ENCODE data around the gene NUP133.
"Not testable (repeated sequence)": the region's sequence is repeated elsewhere in the genome, so short reads cannot be mapped to it uniquely, and the experiment has no call there.

The NUP133 gene

GRCh38 chr1:229508823-229509337 is 739 bp upstream of the NUP133 start:
- DNase-seq, result no peak

- no peak for DNase-seq
Measured at GRCh38 chr1:229507502-229507901, 639 bp downstream of the NUP133 start.

GRCh38 chr1:229506633-229507032 is 1.5 kb downstream of the NUP133 start:
- DNase-seq, result no peak

DNA sequence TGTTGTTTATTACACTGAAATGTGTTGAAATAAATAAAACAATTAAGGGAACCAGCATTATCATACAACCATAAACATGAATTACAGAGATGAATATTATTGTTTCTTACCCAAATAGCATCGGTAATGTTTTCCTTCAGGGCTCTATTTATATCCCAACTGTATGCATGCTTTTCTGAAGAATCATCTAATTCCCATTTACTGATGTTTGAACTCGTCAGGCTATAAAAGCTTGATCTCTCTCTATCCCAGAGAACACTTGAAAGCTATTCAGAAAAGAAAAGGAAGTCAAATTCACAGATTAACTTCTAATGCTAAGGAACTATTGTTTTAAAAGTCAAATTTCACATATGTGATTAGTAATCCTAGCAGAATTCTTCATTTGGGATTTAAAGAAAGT is 12.4 kb downstream of the NUP133 start:
- DNase-seq, result no peak

DNA sequence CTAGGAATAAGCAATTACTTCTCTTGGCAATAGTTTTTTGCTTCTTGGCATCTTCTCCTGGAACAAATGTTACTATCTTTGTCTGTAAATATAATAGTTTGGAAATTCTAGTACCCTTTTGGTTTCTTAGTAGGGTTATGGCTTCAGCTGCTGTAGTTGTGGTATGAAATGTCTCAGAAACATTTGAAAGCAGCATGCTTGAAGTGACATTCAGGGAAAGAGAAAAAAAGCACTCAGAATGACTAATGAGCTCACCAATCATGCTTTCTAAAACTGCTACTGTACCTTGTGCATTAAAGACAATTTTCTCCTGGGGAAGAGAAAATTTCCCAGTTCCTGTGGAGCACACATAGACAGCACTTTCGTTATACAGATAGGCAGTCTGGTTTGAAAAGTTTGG is 21.0 kb downstream of the NUP133 start:
- no peak for DNase-seq

- no peak for DNase-seq
Measured at GRCh38 chr1:229485318-229485717, 22.8 kb downstream of the NUP133 start.

- DNase-seq, result no peak
Measured at GRCh38 chr1:229482511-229482910, 25.6 kb downstream of the NUP133 start.

GRCh38 chr1:229480495-229480894 is 27.6 kb downstream of the NUP133 start:
- no peak for DNase-seq

GRCh38 chr1:229479660-229480399 is 28.3 kb downstream of the NUP133 start:
- no peak for DNase-seq

DNA sequence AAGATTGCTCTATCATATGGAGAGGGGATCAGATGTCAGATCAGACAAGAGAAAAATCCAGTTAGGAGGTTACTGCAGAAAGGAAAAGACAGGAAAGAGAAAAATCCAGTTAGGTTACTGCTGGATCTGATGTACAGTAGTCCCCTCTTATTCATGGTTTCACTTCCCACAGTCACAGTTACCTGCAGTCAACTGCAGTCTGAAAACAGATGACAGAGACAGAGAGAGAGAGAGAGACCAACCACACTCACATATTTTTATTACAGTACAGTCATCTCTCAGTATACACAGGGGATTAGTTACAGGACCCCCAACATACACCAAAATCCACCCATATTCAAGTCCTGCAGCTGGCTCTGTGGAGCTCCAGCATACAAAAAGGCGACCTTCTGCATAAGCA is 29.3 kb downstream of the NUP133 start:
- DNase-seq, result no peak

GRCh38 chr1:229475859-229476258 is 32.3 kb downstream of the NUP133 start:
- DNase-seq, result not testable (repeated sequence)

DNA sequence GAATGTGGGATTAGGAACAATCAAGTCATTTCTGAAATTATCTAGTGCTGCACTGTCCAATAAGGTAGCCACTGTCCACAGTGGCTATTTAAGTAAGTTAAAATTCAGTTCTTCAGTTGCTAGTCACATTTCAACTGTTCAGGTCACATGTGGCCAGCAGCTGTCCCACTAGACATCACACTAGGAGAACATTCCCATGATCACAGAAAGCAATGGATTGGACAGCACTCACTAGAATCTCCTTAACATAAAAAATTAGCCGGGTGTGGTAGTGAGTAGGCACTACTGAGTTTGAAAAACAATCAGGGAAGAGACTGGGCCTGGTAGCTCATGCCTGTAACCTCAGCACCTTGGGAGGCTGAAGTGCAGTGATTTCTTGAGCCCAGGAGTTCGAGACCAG is 33.6 kb downstream of the NUP133 start:
- no peak for DNase-seq

- no peak for DNase-seq
Measured at GRCh38 chr1:229471175-229471574, 37.0 kb downstream of the NUP133 start.

DNA sequence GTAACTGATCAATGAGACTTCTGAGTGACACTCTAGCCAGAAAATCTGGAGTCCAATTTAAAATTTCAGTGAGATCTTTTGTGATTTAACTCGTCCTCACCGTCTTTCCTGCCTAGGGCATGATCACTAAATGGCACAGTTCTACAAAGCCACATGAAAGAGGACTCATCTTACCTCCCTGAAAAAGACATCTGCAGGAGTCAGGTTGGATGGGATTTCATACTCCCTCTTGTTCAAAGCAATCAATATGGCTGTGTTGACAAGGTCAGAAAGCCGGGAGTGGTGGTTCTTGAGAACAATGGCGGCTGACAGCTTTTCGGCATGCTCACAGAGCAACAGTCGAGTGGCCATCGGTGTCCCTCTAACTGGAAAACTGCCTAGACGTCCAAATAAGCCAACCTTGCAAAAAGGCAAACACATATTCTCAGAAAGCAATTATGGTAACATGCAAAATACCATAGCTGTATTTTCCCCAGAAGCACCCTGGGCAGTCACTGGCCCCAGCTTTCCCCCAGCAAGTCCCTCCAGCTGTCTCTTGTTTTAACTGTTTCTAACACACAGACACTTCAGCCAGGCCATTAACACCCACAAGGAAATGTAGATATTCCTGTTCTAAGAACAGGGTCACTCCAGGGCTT is 37.6 kb downstream of the NUP133 start:
- DNase-seq, result no peak

GRCh38 chr1:229466887-229467286 is 41.3 kb downstream of the NUP133 start:
- no peak for DNase-seq

- no peak for DNase-seq
Measured at GRCh38 chr1:229464672-229465071, 43.5 kb downstream of the NUP133 start.

DNA sequence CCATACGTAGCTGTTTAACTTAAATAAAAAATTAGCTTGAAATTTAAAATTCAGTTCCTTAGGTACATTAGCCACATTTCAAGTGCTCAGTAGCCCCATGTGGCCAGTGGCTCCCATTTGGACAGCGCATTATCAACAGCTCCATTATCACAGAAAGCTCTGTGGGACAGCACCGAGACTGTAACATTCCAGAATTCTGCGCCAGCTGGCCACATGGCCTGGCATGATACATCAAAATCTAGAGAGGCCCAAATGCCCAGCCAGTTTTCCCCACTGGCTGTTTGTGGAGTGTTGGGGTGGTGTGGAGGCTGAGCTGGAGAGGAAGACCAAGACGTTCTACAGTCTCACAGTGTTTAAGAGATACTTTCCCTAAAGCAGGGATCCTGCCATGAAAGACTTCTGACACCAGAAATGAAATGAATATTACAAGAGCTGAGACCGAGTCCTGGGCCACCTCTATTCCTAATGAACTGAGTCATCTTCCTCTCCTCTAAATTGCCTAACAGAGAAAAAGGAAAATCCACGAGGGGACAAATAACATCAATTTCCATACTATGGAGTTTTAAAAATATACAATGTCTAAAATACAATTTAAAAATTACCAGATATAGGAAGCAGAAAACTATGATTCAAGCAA is 47.0 kb downstream of the NUP133 start:
- DNase-seq, result no peak

DNA sequence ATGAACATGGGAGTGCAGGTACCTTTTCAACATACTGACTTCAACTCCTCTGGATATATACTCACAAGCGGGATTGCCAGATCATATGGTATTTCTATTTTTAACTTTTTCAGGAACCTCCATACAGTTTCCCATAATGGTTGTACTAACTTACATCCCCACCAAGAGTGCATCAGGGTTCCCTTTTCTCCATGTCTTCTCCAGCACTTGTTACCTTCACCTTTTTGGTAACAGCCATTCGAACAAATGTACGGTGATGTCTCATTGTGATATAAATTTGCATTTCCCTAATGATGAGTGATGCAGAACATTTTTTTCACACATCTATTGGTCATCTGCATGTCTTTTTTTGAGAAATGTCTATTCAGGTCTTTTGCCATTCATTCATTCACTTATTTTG is 48.3 kb downstream of the NUP133 start:
- DNase-seq, result no peak

DNA sequence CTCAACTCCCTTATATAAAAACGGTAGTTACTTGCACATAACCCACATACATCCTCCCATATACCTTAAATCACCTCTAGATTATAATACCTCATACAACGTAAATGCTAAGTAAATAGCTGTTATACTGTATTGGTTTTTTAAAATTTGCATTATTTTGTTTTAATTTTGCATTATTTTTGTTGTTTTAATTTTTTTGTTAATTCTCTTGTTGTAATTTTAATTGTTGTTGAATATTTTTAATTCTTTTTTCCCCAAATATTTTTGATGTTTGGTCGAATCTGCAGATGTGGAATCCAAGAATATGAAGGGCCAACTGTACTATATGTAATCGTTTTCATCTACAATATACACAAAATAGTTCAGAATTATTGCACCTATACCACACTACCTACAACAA is 50.7 kb downstream of the NUP133 start:
- DNase-seq, result no peak

DNA sequence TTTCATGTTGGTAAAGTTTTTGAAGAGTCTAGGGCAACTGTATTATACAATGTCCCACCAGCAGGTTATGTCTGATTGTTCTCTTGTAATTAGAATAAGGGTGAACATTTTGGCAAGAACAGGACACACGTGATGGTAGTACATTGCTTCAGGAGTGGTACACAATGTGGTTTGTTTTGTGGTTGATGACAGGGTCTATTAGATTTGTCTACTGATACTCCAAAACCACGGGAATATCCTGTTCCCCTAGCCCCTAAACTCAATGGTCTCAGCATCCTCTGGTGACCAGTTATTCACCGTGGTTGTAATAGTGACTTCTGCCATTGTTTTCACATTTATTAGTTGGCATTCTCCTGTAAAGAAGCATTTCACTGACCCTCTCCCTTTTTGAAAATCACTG is 52.1 kb downstream of the NUP133 start:
- DNase-seq, result peak; percentile 13

- DNase-seq, result no peak
Measured at GRCh38 chr1:229454056-229454455, 54.1 kb downstream of the NUP133 start.

DNA sequence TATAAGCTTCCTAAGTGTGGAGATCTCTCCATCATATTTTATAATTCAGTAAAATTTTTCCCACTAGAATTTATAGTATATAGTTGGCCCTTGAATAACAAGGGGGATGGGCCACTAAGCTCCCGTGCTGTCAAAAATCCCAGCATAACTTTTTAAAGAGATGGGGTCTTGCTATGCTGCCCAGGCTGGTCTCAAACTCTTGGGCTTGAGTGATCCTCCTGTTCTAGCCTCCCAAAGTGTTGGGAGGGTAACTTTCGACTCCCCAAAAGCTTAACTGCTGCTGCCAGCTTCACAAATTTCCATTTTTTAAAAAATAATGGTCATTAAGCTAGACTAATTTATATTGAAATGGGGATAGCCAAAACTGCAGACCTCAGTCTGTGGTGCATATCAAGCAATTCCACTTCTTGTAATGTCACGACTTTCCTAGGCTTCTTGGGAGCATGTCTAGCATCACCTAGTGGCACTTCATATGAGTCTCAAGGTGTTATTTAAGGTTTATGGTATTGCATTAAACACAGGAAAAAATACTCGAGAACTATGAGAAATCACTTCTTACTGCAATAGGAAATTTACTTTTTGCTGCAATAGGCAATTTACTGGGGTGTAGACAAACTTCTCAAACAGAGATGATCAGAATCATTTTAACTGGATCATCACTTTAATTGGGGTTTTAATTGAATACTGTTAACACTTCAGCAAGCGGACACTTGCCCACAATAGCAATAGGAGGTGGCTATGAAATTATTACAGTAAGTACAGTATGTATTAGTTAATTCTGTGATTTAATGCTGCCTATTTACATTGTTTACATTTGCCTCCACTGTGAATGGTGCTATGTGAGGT is 55.0 kb downstream of the NUP133 start:
- no peak for DNase-seq

DNA sequence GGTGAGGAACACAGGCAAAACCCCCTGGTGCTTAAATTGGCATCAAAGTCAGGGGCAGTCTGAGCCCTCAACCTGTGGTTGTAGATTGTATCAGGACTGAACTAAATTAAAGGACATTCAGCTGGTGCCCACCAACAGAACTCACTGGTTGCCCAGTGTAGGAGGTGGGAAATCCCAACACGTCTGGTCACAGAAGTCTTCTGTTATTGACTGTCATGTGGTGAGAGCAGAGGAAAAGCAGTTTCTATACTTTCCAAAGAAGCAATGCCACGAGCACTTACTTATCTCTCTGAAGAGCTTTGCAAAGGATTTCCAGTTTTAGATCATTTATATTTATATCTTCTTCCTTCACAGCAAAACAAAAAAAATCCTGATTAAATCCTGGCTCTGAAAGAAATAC is 59.3 kb downstream of the NUP133 start:
- no peak for DNase-seq
